Karpas-422 (cell line): ENCODE data around the gene RPS27. TPM values are rescaled to one million over a fixed set of nuclear protein-coding genes. Genes with fewer than 3 reads are reported as not detected.

Experiments used
- DNase-seq: peaks from one replicate; pipeline ENCODE4 v3.0.0-alpha.2; 2015
- H2AFZ ChIP-seq: fragments of 200-600 bp; sonication (generic); 2 replicates; pipeline ENCODE4 v1.6.1; 2014; ENCODE audit warnings: antibody characterized with exemption, low read length, mixed read lengths
- H3K27ac ChIP-seq: fragments of 200-600 bp; sonication (generic); 2 replicates; pipeline ENCODE4 v1.5.1; 2014; ENCODE audit warnings: mild to moderate bottlenecking, low read length, moderate library complexity
- H3K27me3 ChIP-seq: fragments of 200-600 bp; sonication (generic); 2 replicates; pipeline ENCODE4 v1.6.1; 2014; ENCODE audit warnings: low read length, mixed read lengths
- H3K36me3 ChIP-seq: fragments of 200-600 bp; sonication (generic); 2 replicates; pipeline ENCODE4 v1.6.1; 2014; ENCODE audit warnings: low read length, mixed read lengths; ENCODE audit not compliant: insufficient read depth
- H3K4me1 ChIP-seq: fragments of 200-600 bp; sonication (generic); 2 replicates; pipeline ENCODE4 v1.6.1; 2014; ENCODE audit warnings: mild to moderate bottlenecking, low read length, mixed read lengths
- H3K4me2 ChIP-seq: fragments of 200-600 bp; sonication (generic); 2 replicates; pipeline ENCODE4 v1.6.1; 2014; ENCODE audit warnings: low read length, low read depth, mild to moderate bottlenecking; ENCODE audit not compliant: poor library complexity, severe bottlenecking
- H3K4me3 ChIP-seq: fragments of 200-600 bp; sonication (generic); 2 replicates; pipeline ENCODE4 v1.5.1; 2014; ENCODE audit warnings: mild to moderate bottlenecking, antibody characterized with exemption, low read length, mixed read lengths
- H3K79me2 ChIP-seq: fragments of 200-600 bp; sonication (generic); 2 replicates; pipeline ENCODE4 v1.6.1; 2014; ENCODE audit warnings: mild to moderate bottlenecking, low read length, mixed read lengths
- H3K9ac ChIP-seq: fragments of 200-600 bp; sonication (generic); 2 replicates; pipeline ENCODE4 v1.6.0; 2014; ENCODE audit warnings: low read length
- H3K9me2 ChIP-seq: fragments of 200-600 bp; sonication (generic), shearing (Covaris generic); replicated peaks from 2 replicates; pipeline ENCODE4 v1.6.0; 2014; ENCODE audit warnings: mild to moderate bottlenecking, low read length, moderate library complexity; ENCODE audit not compliant: insufficient read depth
- H3K9me3 ChIP-seq: fragments of 300-700, 200-600 bp; sonication (generic); 2 replicates; pipeline ENCODE4 v1.6.1; 2014; ENCODE audit warnings: low read length, mixed read lengths
- H4K20me1 ChIP-seq: fragments of 200-600 bp; sonication (generic); 2 replicates; pipeline ENCODE4 v1.6.1; 2014; ENCODE audit warnings: mild to moderate bottlenecking, antibody characterized with exemption, low read length, low read depth; ENCODE audit not compliant: insufficient read depth
- total RNA-seq: library from RNA; depleted of rRNA; stranded (reverse); fragments of >200 nt; shearing (Covaris generic); gene quantifications from 2 replicates; pipeline ENCODE4 v1.2.3, GENCODE V29; 2014; ENCODE audit warnings: low replicate concordance

Gene RPS27
- total RNA-seq, 1 experiment from 2014 or later: 8,421 TPM

- DNase-seq: peak; percentile 82
- Histone ChIP-seq H3K9me3 (no peaks in the 10 kb centered on the region), H2AFZ (peak overlapping the region; percentile 45; the same call in 1 of the 2 replicates), H3K9me2 (no peaks in the 10 kb centered on the region), H3K79me2 (peaks cover 65% of the 10 kb centered on the region), H3K4me1 (peaks cover 55% of the 10 kb centered on the region), H3K4me2 (peak overlapping the region; percentile 86), H3K27ac (peak overlapping the region; percentile 65), H3K27me3 (no peaks in the 10 kb centered on the region), H4K20me1 (peaks cover 20% of the 10 kb centered on the region; the same call in 1 of the 2 replicates), H3K4me3 (peak overlapping the region; percentile 81), H3K9ac (peak overlapping the region; percentile 91), H3K36me3 (peaks cover 21% of the 10 kb centered on the region; the same call in 1 of the 2 replicates)
Measured at GRCh38 chr1:153957744-153958110, 32.8 kb upstream of the RPS27 start.

- Histone ChIP-seq H3K9me3 (no peaks in the 10 kb centered on the region), H3K9me2 (no peaks in the 10 kb centered on the region), H3K4me3 (peak within 1 kb of the TSS; percentile 81), H3K27ac (peak within 1 kb of the TSS; percentile 65), H3K36me3 (peaks cover 21% of the 10 kb centered on the region; the same call in 1 of the 2 replicates), H3K4me2 (peak within 1 kb of the TSS; percentile 86), H4K20me1 (peaks cover 20% of the 10 kb centered on the region; the same call in 1 of the 2 replicates), H3K27me3 (no peaks in the 10 kb centered on the region), H3K79me2 (peaks cover 71% of the 10 kb centered on the region), H2AFZ (peak within 1 kb of the TSS; percentile 45; the same call in 1 of the 2 replicates), H3K4me1 (peaks cover 55% of the 10 kb centered on the region), H3K9ac (peak within 1 kb of the TSS; percentile 91)
- DNase-seq: peak; percentile 99
Measured at GRCh38 chr1:153958111-153958960, 32.2 kb upstream of the RPS27 start, which contains the start of gene CRTC2. Gene CRTC2, minus strand, starts transcription at chr1:153958612. Its CDS starts 115 bp downstream, at chr1:153958497.

GRCh38 chr1:153958961-153959260 is 31.7 kb upstream of the RPS27 start:
- Histone ChIP-seq H3K9ac (peak overlapping the region; percentile 43), H3K9me2 (no peaks in the 10 kb centered on the region), H3K27me3 (no peaks in the 10 kb centered on the region), H3K27ac (0 out of 2 replicates have a peak overlapping the region, but pooled peaks have one; percentile 24), H3K4me3 (peak overlapping the region; percentile 81; the same call in 1 of the 2 replicates), H3K4me1 (peaks cover 57% of the 10 kb centered on the region), H3K36me3 (peaks cover 19% of the 10 kb centered on the region; the same call in 1 of the 2 replicates), H3K79me2 (peaks cover 66% of the 10 kb centered on the region), H3K4me2 (peak overlapping the region; percentile 86), H2AFZ (no peak overlapping the region), H3K9me3 (no peaks in the 10 kb centered on the region), H4K20me1 (peaks cover 20% of the 10 kb centered on the region; the same call in 1 of the 2 replicates)
- DNase-seq: no peak

GRCh38 chr1:153959454-153959853 is 31.1 kb upstream of the RPS27 start:
- H3K27ac ChIP-seq: 0 out of 2 replicates have a peak overlapping the region, but pooled peaks have one; percentile 24
- H3K4me2 ChIP-seq: peak overlapping the region; percentile 86
- no peaks in the 10 kb centered on the region for H3K9me2 ChIP-seq
- no peak overlapping the region for H3K4me3 ChIP-seq
- peaks cover 20% of the 10 kb centered on the region; the same call in 1 of the 2 replicates for H4K20me1 ChIP-seq
- no peak overlapping the region for H2AFZ ChIP-seq
- peaks cover 14% of the 10 kb centered on the region; the same call in 1 of the 2 replicates for H3K36me3 ChIP-seq
- H3K9ac ChIP-seq: 0 out of 2 replicates have a peak overlapping the region, but pooled peaks have one; percentile 43
- no peak for DNase-seq
- no peaks in the 10 kb centered on the region for H3K9me3 ChIP-seq
- H3K4me1 ChIP-seq: peaks cover 62% of the 10 kb centered on the region
- H3K79me2 ChIP-seq: peaks cover 61% of the 10 kb centered on the region
- no peaks in the 10 kb centered on the region for H3K27me3 ChIP-seq

GRCh38 chr1:153960206-153960605 is 30.4 kb upstream of the RPS27 start:
- no peaks in the 10 kb centered on the region for H3K27me3 ChIP-seq
- no peak for DNase-seq
- peaks cover 65% of the 10 kb centered on the region for H3K4me1 ChIP-seq
- H3K4me2 ChIP-seq: no peak overlapping the region
- no peaks in the 10 kb centered on the region for H3K9me2 ChIP-seq
- H3K9me3 ChIP-seq: no peaks in the 10 kb centered on the region
- peaks cover 8% of the 10 kb centered on the region; the same call in 1 of the 2 replicates for H3K36me3 ChIP-seq
- H3K4me3 ChIP-seq: no peak overlapping the region
- H3K27ac ChIP-seq: no peak overlapping the region
- no peak overlapping the region for H2AFZ ChIP-seq
- no peak overlapping the region for H3K9ac ChIP-seq
- H3K79me2 ChIP-seq: peaks cover 53% of the 10 kb centered on the region
- peaks cover 20% of the 10 kb centered on the region; the same call in 1 of the 2 replicates for H4K20me1 ChIP-seq

GRCh38 chr1:153961421-153961820 is 29.1 kb upstream of the RPS27 start:
- Histone ChIP-seq H3K4me2 (peak overlapping the region; percentile 93), H3K9ac (peak overlapping the region; percentile 94), H3K79me2 (peaks cover 45% of the 10 kb centered on the region), H3K4me3 (peak overlapping the region; percentile 86), H2AFZ (no peak overlapping the region), H3K27me3 (no peaks in the 10 kb centered on the region), H3K9me3 (no peaks in the 10 kb centered on the region), H3K27ac (peak overlapping the region; percentile 86), H4K20me1 (peaks cover 12% of the 10 kb centered on the region; the same call in 1 of the 2 replicates), H3K9me2 (no peaks in the 10 kb centered on the region), H3K4me1 (peaks cover 63% of the 10 kb centered on the region), H3K36me3 (peaks cover 8% of the 10 kb centered on the region; the same call in 1 of the 2 replicates)
- DNase-seq: no peak

- Histone ChIP-seq H3K4me1 (peaks cover 57% of the 10 kb centered on the region), H3K9me2 (no peaks in the 10 kb centered on the region)
Measured at GRCh38 chr1:153962088-153963029, 28.2 kb upstream of the RPS27 start.

More at GRCh38 chr1:153962088-153963029, 28.2 kb upstream of the RPS27 start:
- H3K27ac ChIP-seq: peak overlapping the region; percentile 86
- H3K79me2 ChIP-seq: peaks cover 42% of the 10 kb centered on the region
- peaks cover 8% of the 10 kb centered on the region; the same call in 1 of the 2 replicates for H3K36me3 ChIP-seq
- H3K9me3 ChIP-seq: no peaks in the 10 kb centered on the region
- no peak overlapping the region for H2AFZ ChIP-seq
- H3K9ac ChIP-seq: peak overlapping the region; percentile 94
- no peaks in the 10 kb centered on the region for H3K27me3 ChIP-seq
- H3K4me3 ChIP-seq: peak overlapping the region; percentile 86
- DNase-seq: peak; percentile 70
- peaks cover 2% of the 10 kb centered on the region; the same call in 1 of the 2 replicates for H4K20me1 ChIP-seq
- H3K4me2 ChIP-seq: peak overlapping the region; percentile 93
